Measurements from ENCODE around the gene RNF141.

Gene RNF141

DNA sequence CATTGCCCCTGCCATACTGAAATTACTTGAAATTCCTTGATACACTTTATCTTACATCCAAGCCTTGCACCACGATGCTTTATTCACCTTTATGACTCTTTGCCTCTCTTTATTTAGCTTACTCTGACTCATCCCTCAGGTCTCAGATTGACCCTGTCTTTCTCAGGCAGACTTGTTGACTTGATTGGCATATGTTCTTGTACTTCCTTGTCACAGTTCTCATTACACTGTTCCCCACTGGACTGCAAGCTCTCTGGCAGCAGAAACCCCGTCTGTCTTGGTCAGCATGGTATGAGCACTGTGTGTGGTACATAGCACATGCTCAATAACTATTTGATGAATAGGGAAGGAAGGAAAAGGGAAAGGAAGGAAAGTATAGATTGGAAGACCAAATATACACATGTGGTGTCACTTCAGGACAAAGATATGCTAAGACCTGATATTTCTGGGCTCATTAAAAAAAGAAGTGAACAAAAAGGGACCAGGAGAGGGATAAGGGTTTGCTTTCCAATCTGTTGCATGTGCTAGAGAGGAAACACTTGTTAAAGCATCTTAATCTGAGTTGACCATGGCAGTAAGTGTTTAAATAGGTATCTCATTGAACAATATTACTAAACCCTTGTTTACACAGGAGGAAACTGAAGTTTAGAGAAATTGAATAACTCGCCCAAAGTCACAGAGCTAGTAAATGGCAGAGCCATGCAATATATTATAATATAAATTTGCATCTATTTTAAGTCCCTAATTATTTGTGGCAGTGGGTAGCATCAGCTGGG, 20.2 kb upstream of the RNF141 start:
- no peak for DNase-seq

DNA sequence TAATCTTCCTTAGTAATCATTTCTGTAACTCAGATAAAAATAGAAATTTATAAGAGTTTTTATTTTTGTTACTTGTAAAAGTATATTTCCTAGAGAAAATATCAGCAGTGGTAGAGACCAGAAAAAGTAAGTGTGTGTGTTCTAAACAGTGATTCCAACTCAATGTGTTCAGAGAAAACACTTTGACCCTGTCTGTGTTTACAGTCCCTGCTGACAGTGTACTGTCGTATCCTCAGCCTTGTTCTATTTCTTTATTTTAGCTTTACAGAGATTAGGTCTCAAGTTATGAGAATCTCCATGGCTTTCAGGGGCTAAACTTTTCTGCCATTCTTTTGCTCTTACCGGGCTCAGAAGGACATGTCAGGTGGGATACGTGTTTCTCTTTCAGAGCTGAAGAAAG, 17.3 kb upstream of the RNF141 start:
- no peak for DNase-seq

DNA sequence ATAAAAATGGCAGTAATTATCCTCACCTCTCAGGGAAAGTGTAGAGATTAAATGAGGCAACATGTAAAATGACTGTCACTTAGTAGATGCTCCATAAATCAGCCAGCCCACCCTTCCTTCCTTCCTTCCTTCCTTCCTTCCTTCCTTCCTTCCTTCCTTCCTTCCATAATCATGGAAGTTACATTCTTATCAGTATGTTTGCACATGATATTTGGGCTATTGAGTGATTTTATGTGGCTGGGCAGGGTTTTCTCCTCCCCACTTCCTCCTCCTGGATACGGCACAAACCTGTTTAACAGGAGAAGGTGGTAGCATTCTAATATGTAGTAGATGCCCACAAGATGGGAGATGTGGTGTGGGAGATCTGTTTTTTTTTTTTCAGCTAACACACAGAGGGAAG, 15.6 kb upstream of the RNF141 start:
- no peak for DNase-seq

DNA sequence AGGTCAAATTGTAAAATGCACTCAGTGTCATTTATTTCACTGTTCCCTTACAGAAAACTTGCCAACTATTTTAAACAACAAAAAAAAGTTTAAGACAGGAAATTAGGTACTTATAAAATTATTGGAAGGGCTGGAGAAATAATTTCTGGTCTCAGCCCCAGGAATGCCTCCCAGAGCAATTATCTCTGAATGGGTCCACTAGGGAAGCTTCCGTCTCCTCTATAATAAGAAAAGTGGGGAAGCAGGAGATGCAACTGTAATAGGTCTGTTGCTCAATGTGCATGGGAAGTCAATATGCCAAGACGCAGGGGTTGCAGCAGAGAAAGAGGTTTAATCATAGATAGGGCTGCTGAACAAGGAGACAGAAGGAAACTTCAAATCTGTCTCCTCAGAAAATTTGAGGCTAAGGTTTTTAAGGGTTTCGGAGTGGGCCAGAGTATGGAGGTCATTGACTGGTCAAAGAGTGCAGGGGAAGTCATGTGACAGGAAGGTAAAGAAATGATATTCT, 10.9 kb upstream of the RNF141 start:
- DNase-seq = no peak

DNA sequence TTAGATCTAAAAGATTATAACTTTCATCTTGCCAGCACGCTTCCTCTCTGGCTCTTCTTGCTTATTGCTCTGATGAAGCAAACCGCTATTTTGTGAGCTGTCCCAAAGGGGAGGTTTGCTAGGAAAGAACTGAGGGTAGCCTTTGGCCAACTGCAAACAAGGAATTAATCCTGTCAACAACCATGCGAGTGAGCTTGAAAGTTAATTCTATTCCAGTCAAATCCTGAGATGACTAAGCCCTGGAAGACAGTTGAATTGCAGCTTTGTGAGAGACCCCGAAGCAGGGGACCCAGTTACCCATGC, 10.3 kb upstream of the RNF141 start:
- no peak for DNase-seq

DNA sequence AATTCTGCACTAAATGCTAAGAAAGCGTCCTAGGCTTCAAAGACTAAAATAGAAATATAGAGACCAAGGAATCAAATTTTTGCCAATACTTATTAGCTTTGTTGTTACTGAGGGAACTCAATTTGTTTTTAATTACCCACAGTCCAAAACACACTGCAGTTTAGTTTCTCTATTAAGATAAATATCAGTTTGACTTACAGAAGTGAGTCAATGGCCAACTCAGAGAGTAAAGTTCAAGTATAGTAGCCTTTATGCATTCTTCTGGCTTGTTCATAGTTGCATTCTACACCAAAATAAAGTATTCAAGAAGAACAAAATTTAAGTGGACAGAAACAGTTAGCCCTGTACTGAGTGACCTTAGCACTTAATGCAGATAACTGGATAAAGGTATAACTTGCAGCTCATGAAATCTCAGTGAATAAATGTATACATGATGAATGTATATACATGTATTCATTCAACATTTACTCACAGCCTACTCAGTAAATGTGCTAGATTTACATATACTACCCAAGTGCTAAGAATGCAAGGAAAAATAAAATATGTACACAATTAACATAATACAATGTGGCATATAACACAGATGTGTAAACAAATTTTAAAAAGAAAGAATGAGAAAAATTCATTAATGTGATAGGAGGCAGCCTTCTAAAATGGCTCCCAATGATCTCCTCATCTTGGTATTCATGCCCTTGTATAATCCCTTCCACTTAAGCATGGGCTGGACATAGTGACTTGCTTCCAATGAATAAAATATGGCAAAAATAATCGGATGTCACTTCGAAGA, 9.7 kb upstream of the RNF141 start:
- DNase-seq = no peak

DNA sequence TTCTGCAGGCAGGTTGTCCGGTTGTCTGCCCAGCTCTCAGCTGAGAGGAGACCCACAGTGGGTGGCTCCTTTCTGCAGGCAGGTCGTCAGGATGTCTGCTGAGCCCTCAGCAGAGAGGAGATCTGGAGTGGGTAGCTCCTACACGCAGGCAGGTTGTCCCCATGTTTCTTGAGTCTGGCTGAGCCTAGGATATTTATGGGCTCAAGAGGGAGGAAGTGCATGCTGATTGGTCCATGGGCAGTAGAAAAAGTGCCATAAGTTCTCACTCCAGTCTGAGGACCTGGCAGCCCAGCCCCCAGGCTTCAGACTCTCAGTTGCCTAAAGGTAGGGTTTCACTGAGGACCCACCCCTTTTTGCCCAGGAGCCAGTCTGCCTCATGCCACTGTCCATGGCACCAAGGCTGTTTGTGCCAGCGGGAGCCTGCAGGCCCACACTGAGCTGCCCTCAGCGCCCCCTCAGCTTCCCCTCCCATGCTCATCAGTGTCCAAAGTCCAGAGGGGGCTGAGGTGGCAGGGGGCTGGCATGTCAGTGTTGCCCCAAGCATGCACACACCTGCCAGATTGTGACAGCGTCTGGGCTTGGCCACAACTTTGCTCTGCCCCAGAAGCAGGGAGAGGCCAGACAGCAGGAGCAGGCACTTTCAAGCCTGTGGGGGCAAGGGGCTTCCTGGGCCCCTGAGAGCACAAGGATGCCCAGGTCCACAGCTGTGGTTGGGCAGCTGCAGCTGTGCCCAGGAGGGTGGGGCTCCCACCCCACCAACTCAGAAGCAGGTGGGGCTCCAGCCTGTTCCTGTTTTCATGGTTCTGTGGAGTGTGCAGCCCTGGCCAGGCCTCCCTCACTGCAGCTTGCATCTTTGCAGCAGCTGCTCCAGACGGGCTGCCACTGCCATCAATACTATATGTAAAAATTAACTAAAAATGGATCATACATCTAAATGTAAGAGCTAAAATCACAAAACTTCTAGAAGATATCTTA, 3.8 kb upstream of the RNF141 start:
- DNase-seq = no peak

DNA sequence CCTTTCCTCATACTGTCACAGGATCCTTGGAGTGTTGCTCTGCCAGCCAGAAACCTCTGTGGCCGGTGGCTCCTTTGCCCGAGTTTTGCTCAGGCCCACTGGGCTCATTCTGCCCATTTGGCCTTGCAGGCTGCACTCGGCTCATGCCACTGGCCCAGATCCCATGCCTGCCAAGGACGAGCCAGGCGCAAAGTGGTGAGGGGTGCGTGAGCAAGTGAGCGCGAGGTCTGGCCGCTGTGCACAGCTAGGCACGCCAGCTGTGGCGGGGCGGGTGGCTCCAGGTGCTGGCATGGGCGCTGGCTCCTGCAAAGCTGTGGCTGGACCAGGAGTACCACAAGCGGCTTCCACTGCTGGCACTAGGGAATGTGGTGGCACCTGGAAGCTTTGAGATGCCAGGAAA, 2.8 kb upstream of the RNF141 start:
- DNase-seq = no peak

DNA sequence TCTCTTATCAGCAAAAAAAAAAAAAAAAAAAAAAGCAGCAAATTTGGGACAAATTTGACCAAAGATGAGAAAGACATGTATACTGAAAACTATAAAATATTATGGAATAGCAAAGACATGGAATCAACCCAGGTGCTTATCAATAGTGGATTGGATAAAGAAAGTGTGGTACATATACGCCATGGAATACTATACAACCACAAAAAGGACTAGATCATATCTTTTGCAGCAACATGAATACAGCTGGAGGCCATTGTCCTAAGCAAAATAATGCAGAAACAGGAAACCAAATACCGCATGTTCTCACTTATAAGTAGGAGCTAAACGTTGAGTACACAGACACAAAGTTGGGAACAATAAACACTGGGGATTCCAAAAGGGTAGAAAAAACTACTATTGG, 1.8 kb upstream of the RNF141 start:
- no peak for DNase-seq

DNA sequence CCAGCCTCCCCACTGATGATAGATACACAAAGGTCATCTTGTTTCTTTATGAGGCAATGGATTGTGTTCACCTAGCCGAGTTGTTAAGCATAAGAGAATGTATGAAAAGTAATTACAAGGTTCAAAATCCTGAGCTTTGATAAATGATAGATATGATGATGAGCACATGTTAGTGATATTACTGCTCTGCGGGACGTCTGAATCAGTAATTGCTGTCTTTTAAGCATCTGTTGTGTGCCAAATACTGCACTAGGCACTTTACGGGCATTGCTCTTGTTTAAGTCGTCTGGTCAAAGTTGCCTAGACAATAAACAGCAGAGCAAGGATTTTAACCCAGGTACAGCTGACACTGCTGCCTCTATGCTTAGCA, 559 bp upstream of the RNF141 start:
- no peak for DNase-seq

DNA sequence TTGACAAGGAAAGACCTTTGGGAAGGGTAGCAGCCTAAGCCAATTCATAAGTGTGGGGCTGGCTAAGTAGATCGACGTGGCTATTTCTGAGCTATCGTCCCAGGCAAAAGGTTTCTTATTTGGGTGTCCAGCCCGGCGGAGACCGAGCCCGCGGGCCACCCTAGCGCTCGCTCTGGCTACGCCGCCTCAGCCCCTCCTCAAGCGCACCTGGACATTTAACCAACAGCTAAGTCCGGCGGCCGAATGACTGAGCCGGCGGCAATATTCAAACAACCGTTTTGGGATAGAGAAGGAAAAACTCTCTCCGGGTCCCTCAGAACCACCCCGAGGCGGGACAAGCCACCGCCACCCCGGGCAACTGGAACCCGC, 457 bp downstream of the RNF141 start:
- no peak for DNase-seq

DNA sequence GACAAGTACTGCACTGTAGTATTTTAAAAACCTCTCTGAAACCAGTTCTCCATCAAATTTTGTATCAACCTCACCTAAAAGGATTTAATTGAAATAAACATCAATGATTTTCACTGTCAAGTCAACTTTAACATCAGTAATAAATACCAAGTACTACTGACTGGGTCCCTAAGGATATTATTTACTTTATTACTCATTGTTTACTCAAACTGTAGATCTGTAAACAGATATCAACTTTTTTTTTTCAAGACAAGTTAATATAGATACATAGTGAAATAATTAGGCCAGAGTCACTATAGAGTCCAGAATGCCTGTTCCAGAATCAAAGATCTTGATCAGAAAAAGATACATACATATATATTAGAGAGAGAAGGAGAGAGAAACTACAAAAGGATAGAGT, 1.6 kb downstream of the RNF141 start:
- DNase-seq = no peak

DNA sequence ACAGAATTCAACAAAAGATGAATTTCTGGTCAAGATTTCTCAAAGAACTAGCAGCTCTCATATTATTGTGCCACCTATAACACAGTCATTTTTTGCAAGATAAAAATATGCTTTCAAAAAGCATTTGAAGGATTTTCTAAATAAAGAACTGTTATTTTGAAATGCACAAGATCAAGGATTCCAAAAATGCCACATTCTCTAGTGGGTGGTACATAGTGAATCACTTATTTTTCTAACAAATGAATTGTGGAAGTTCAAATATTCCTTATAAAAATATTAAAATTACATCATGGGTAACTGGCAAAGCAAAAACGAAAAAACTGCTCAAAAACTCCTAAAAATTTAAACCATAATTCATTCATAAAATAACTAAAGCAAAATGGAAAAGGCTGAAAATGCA, 2.1 kb downstream of the RNF141 start:
- no peak for DNase-seq

DNA sequence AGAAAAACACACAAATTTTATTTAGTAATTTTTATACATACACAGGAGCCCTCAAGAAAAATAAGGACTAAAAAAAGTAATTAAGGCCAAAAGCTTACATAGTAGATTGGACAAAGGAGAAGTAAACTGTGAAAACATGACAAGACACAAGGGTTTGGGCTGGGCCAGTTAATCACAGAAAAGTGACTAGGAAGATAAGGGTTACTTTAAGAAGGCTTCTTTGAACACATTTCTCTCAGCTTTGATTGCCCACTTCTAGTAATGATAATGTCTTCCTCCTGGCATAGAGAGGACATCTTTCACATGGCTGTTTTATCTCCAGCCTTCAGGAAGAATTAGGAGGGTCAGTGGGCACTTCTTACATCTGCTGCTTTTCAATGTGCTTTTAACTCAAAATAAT, 3.4 kb downstream of the RNF141 start:
- peak; percentile 66 for DNase-seq

DNA sequence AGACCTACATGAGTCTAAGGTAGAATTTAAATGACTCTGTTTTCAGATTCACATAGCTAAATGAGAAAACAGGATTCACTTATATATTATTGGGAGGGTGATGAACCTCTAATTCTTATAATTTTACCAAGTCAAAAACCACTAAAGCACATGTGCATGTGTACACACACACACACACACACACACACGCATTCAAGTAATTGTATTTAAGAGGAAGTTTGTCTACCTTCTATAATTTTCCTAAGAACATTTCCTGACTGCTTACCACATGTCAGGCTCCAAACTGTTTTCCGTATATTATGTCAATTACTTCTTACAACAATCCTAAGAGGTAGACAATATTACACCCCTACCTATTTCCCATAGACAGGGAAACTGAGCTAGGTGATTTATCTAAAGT, 6.7 kb downstream of the RNF141 start:
- DNase-seq = no peak

DNA sequence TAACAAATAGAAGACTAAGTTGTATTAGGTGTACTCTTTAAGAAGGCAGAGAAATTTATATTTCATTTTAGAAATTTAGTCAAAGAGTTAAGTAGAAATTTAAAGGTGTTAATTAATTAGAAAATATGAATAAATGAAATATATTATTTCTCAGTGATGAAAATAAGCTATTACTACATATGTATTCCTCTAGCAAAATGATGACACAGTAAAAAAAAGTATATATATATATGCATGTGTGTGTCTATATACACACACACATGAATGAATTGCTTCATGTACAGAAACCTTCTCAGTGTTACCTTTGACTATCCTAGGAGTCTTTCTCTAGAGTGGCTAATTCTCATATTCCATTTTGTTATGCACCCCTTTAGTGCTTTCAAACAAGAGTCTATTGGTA, 7.7 kb downstream of the RNF141 start:
- DNase-seq = no peak

DNA sequence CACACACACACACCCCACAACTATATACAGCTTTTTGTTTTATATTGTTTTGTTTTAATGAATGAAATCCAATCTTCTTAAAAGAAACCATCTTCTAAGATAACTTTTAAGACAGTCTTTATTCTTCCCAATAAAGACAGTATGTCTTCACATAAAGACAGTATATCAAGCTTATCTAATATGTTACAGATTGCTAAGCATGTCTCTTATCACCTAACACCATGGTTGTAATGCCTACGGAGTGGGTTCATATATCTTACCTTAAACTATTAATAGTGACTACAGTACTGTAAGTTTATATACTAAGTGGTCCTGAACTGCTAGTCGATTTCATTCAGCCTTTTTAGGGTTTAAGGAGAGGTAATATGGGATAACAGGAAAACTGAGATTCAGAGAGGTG, 8.5 kb downstream of the RNF141 start:
- DNase-seq = peak; percentile 52

DNA sequence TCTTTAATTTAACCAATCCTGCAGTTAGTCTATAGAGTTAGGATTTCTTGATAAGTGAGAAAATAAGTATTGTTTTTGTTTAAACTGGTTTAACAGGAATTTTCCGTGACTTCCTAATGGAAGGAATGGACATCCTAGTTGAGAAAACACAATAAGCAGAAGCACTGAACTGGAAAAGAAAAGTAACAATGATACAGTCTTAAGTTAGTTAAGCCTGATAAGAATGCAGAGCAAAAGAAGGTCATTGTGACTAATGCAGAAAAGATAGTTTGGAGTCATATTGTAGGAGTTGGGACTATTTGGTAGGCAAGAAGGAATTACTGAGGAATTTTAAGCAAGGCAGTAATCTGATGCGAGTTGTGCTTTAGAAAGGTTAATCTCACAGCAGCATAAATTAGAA, 11.7 kb downstream of the RNF141 start:
- DNase-seq = no peak

DNA sequence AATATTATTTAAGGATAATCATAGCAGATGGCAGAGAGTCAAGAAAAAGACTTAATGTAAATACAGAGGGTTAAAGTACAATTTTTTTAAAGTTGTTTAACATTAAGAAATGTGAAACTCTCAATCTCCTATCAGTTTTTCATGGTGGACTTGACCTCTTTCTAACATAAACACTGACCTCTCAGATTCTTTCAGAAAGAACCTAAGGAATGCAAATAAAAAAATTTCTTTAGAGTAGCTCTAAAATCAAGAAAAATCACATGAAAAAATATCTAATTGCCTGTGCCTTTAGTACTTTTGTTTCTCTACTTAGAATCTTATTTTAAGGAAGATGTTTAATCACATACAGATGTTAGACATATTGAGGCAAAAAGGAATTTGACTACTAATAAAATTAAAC, 12.9 kb downstream of the RNF141 start:
- DNase-seq = no peak

DNA sequence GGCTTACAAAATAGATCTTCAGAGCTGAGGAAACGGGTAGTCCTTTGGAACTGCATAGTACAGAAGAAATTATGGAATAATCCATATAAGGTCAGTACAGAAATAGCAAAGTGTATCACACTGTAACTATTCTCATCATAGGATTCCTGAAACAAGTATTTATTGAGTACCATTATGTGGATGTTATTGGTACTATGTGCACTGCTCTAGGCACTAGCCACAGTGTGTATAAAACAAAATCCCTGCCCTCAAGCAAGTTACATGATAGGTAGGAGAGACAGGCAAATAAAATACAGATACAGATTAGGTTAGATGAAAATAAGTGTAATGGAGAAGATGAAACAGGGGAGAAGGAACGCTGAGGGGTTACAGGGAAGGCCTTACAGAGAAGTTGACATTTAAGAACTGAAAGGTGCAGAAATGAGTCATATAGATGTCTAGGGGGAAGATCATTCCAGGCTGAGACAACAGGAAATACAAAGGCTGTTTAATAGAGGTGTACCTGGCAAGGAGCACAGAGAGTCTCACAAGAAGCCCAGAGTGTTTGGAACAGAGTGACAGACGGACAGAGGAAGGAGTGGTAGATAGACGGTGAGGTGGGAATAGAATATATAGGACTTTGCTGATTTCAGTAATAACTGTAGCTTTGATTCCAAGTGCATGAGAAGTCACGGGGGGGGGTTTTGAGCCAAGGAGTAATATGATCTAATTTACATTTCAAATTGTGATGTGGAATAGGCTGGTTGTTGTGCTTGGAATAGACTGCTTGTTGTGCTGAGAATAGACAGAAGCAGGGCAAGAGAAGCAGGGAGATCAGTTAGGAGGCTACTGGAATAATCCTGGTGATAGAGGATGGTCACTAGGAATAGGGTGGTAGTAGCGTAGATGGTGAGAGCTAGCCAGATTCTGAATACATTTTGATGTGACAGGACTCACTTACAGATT, 13.7 kb downstream of the RNF141 start:
- no peak for DNase-seq

DNA sequence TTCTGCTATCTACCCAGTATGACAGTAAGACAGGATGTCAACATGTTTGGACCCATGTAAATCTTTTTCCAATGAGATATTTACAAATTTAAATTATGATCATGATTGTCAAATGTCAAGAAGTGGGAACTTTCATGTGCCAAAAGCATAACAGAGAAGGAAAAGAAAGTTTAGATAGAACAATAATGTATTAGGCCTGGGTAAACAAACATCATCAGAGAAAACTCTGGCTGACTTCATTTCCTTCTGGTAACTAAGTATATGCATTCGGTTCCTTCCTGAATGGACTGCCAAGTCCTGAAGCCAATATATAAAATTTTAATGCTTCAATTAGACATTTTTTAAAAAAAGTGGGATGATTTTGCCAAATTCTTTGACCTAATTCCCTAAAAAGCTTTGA, 16.5 kb downstream of the RNF141 start:
- DNase-seq = no peak

DNA sequence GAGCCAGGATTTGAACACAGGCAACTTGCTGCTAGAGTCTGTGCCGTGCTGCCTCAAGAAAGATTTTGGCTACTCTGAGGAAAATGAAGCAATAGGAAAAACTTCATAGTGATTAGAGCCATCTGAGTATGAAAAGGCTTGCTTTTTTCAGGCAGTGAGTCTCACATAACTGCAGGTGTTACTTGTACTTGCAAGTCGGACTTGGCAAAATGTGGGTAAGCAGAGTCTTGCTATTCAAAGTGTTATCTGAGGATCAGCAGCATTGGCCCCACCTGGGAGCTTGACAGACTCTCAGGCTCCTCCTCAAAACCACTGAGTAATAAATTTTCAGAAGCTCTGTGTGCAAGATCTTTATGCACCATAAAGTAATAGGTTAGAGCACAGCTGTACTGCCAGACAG, 18.1 kb downstream of the RNF141 start:
- DNase-seq = no peak

Data from hematopoietic multipotent progenitor cell treated with erythropoietin and hydrocortisone succinate and interleukin-3 and kit ligand, for 8 days (in vitro differentiated cells).